Measurements from ENCODE around the gene PDZD4. TPM values are rescaled to one million over a fixed set of nuclear protein-coding genes. Genes with fewer than 3 reads are reported as not detected.
"Not testable (repeated sequence)": the region's sequence is repeated elsewhere in the genome, so short reads cannot be mapped to it uniquely, and the experiment has no call there.

The PDZD4 gene
- polyA plus RNA-seq, 1 donor, result 2.4 TPM

GRCh38 chrX:153845195-153845594, 14.9 kb upstream of the PDZD4 start:
- no peak for DNase-seq (ENCODE audit: low read depth)

- DNase-seq (ENCODE audit: low read depth), result no peak
These were observed 14.3 kb upstream of the PDZD4 start for GRCh38 chrX:153844509-153845082.

GRCh38 chrX:153836921-153837320, 6.6 kb upstream of the PDZD4 start:
- DNase-seq (ENCODE audit: low read depth), result no peak

- no peak for DNase-seq (ENCODE audit: low read depth)
These were observed 2.4 kb upstream of the PDZD4 start for GRCh38 chrX:153832728-153833127.

GRCh38 chrX:153831429-153832150, 1.2 kb upstream of the PDZD4 start:
- DNase-seq (ENCODE audit: low read depth), result no peak

GRCh38 chrX:153830640-153831428, 490 bp upstream of the PDZD4 start:
- no peak for DNase-seq (ENCODE audit: low read depth)

- DNase-seq (ENCODE audit: low read depth), result no peak
These were observed 870 bp downstream of the PDZD4 start for GRCh38 chrX:153829549-153829798.

- DNase-seq (ENCODE audit: low read depth), result no peak
These were observed 1.4 kb downstream of the PDZD4 start for GRCh38 chrX:153828723-153829548.

GRCh38 chrX:153828308-153828707, 2.0 kb downstream of the PDZD4 start:
- DNase-seq (ENCODE audit: low read depth), result no peak

- DNase-seq (ENCODE audit: low read depth), result no peak
These were observed 2.4 kb downstream of the PDZD4 start for GRCh38 chrX:153827903-153828302.

GRCh38 chrX:153827016-153827415, 3.3 kb downstream of the PDZD4 start:
- DNase-seq (ENCODE audit: low read depth), result no peak

GRCh38 chrX:153825042-153825441, 5.3 kb downstream of the PDZD4 start:
- DNase-seq (ENCODE audit: low read depth), result no peak

GRCh38 chrX:153824348-153824747, 6.0 kb downstream of the PDZD4 start:
- DNase-seq (ENCODE audit: low read depth), result no peak

GRCh38 chrX:153821066-153821465, 9.3 kb downstream of the PDZD4 start:
- DNase-seq (ENCODE audit: low read depth), result no peak

GRCh38 chrX:153820601-153821000, 9.7 kb downstream of the PDZD4 start:
- no peak for DNase-seq (ENCODE audit: low read depth)

- no peak for DNase-seq (ENCODE audit: low read depth)
These were observed 10.8 kb downstream of the PDZD4 start for GRCh38 chrX:153819384-153820040.

GRCh38 chrX:153818571-153819383, 11.6 kb downstream of the PDZD4 start:
- no peak for DNase-seq (ENCODE audit: low read depth)

- DNase-seq (ENCODE audit: low read depth), result not testable (repeated sequence)
These were observed 12.3 kb downstream of the PDZD4 start for GRCh38 chrX:153818064-153818463.

- DNase-seq (ENCODE audit: low read depth), result no peak
These were observed 13.3 kb downstream of the PDZD4 start for GRCh38 chrX:153816831-153817690.
